OCI-LY1 (cell line): ENCODE measurements around the gene C9.

Source experiments
- CTCF ChIP-seq: fragments of 200-600 bp; sonication (generic), shearing (Covaris generic); IDR thresholded peaks from 2 replicates; pipeline ENCODE4 v1.5.1; 2017; ENCODE audit warnings: mild to moderate bottlenecking, antibody characterized with exemption, low read length, moderate library complexity, mixed read lengths
- EZH2 ChIP-seq: fragments of 200-600 bp; sonication (generic), shearing (Covaris generic); IDR thresholded peaks from 2 replicates; pipeline ENCODE4 v1.8.0; 2017; ENCODE audit warnings: borderline replicate concordance, mixed run types, mild to moderate bottlenecking, antibody characterized with exemption, low read length, moderate library complexity, mixed read lengths

- TF ChIP-seq CTCF (no peak), EZH2 (no peak)
These were observed 101.3 kb downstream of the C9 start for GRCh38 chr5:39262981-39263380.
